GM23248 (cell line): ENCODE results near the gene SPPL2B. TPM values are rescaled to one million over a fixed set of nuclear protein-coding genes. Genes with fewer than 3 reads are reported as not detected.

Experiments used
- DNase-seq: peaks from one replicate; pipeline ENCODE4 v3.0.0-alpha.2; 2015
- H2AFZ ChIP-seq: fragments of 200-600 bp; sonication (generic); 2 replicates; pipeline ENCODE4 v1.6.1; 2016; ENCODE audit warnings: antibody characterized with exemption
- H3F3A ChIP-seq: fragments of 200-600 bp; sonication (generic); 2 replicates; pipeline ENCODE4 v1.6.1; 2016; ENCODE audit warnings: mild to moderate bottlenecking, antibody characterized with exemption, mixed run types; ENCODE audit not compliant: insufficient read depth
- H3K27ac ChIP-seq: fragments of 200-600 bp; sonication (generic); 2 replicates; pipeline ENCODE4 v1.5.1; 2016; ENCODE audit warnings: mild to moderate bottlenecking
- H3K27me3 ChIP-seq: fragments of 200-600 bp; sonication (generic); replicated peaks from 2 replicates; pipeline ENCODE4 v1.6.1; 2016; ENCODE audit warnings: mild to moderate bottlenecking; ENCODE audit not compliant: insufficient read depth
- H3K36me3 ChIP-seq: fragments of 200-600 bp; sonication (generic); 2 replicates; pipeline ENCODE4 v1.6.1; 2016; ENCODE audit warnings: low read depth, mild to moderate bottlenecking
- H3K4me1 ChIP-seq: fragments of 200-600 bp; sonication (generic); 2 replicates; pipeline ENCODE4 v1.6.1; 2016; ENCODE audit warnings: mild to moderate bottlenecking; ENCODE audit not compliant: insufficient read depth
- H3K4me2 ChIP-seq: fragments of 200-600 bp; sonication (generic); one replicate; pipeline ENCODE4 v1.6.1; 2016; ENCODE audit warnings: mild to moderate bottlenecking; ENCODE audit not compliant: unreplicated experiment
- H3K4me3 ChIP-seq: fragments of 200-600 bp; sonication (generic); 2 replicates; pipeline ENCODE4 v1.5.1; 2016; ENCODE audit warnings: mild to moderate bottlenecking
- H3K79me2 ChIP-seq: fragments of 200-600 bp; sonication (generic); 2 replicates; pipeline ENCODE4 v1.6.1; 2016; ENCODE audit warnings: mild to moderate bottlenecking; ENCODE audit not compliant: insufficient read depth
- H3K9ac ChIP-seq: fragments of 200-600 bp; sonication (generic); 2 replicates; pipeline ENCODE4 v1.6.1; 2016; ENCODE audit warnings: mild to moderate bottlenecking
- H3K9me2 ChIP-seq: fragments of 200-600 bp; sonication (generic); 2 replicates; pipeline ENCODE4 v1.6.1; 2016; ENCODE audit warnings: mixed run types, mild to moderate bottlenecking, moderate library complexity; ENCODE audit not compliant: insufficient read depth
- H3K9me3 ChIP-seq: fragments of 200-600 bp; sonication (generic); one replicate; pipeline ENCODE4 v1.6.1; 2017; ENCODE audit warnings: low read depth
- H4K20me1 ChIP-seq: fragments of 200-600 bp; sonication (generic); 2 replicates; pipeline ENCODE4 v1.6.0; 2016; ENCODE audit not compliant: insufficient read depth
- EZH2 ChIP-seq: fragments of 200-600 bp; sonication (generic); IDR thresholded peaks from 2 replicates; pipeline ENCODE4 v1.6.1; 2018; ENCODE audit warnings: antibody characterized with exemption, mild to moderate bottlenecking; ENCODE audit not compliant: insufficient read depth, poor library complexity, severe bottlenecking
- EZH2phosphoT487 ChIP-seq: fragments of 200-600 bp; sonication (generic); IDR thresholded peaks from 2 replicates; pipeline ENCODE4 v1.6.1; 2018; ENCODE audit warnings: antibody characterized with exemption, moderate library complexity, mild to moderate bottlenecking, low read depth; ENCODE audit not compliant: insufficient read depth
- WGBS, 2 experiments: methylation state at CpG; one replicate each; pipeline ENCODE4 v1.1.6; 2015 to 2017; ENCODE audit warnings: low lambda C conversion rate in 2 of 2, low coverage in 1 of 2; ENCODE audit errors: missing lambda C conversion rate in 2 of 2; 5-methylcytosine and 5-hydroxymethylcytosine counted together
- in situ Hi-C: fragments of 300-500 bp; cut with MboI; formaldehyde crosslinking; loops from 2 replicates; pipeline ENCODE4 v1.15.0; 2020
- polyA plus RNA-seq: library from polyadenylated mRNA; unstranded; fragments of >200 nt; fragmentation: Nextera tagmentation; extraction: Ambion mirVana; gene quantifications from 2 replicates; pipeline ENCODE4 v1.2.1, GENCODE V29; 2016
- total RNA-seq: library from RNA; depleted of rRNA; stranded (reverse); fragments of >200 nt; shearing (Covaris generic); gene quantifications from 2 replicates; pipeline ENCODE4 v1.2.3, GENCODE V29; 2014

SPPL2B gene
- total and polyA plus RNA-seq, 2 experiments from 2014 or later: 38.9 to 43.0 TPM

GRCh38 chr19:2341982-2342381, 13.5 kb downstream of the SPPL2B start:
- no peak overlapping the region for H3K9ac ChIP-seq
- no peak for DNase-seq
- H3K9me2 ChIP-seq: no peaks in the 10 kb centered on the region
- H3K4me2 ChIP-seq: no peak overlapping the region
- no peaks in the 10 kb centered on the region for H4K20me1 ChIP-seq
- no peak for TF ChIP-seq EZH2phosphoT487
- no peak for TF ChIP-seq EZH2
- in situ Hi-C loops: no loop called here
- H3K27me3 ChIP-seq: no peaks in the 10 kb centered on the region
- whole genome bisulfite sequencing, 2 experiments: 83 to 87% methylated on average over 13 to 15 of the region's 15 CpGs
- no peaks in the 10 kb centered on the region for H3F3A ChIP-seq
- H3K4me1 ChIP-seq: no peaks in the 10 kb centered on the region
- H2AFZ ChIP-seq: no peak overlapping the region
- no peak overlapping the region for H3K27ac ChIP-seq
- peaks cover 10% of the 10 kb centered on the region; the same call in 1 of the 2 replicates for H3K79me2 ChIP-seq
- no peaks in the 10 kb centered on the region for H3K36me3 ChIP-seq
- H3K4me3 ChIP-seq: no peak overlapping the region
- H3K9me3 ChIP-seq: no peaks in the 10 kb centered on the region

DNA sequence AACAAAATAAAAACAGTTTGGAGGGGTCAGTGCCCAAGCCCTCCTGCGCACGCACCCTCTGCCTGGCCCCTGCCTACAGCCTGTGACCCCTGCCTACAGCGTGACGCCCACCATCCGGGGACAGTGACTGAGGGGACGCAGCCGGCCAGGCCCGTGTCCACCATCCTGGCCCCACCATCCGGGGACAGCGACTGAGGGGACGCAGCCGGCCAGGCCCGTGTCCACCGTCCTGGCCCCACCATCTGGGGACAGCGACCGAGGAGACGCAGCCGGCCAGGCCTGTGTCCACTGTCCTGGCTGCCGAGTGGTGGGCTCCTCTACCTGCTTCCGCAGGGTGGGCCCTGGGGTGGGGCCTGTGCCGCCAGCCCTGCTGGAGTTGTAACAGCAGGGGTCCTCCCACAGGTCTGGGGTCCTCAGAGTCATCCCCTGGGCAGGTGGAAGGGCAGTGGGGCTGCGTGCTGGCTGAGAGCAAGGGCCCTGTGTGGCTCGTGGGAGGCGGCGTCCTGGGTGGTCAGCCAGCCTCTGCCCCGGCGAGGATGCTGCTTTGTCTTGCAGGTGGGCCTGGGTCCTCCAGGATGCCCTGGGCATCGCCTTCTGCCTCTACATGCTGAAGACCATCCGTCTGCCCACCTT, 14.3 kb downstream of the SPPL2B start:
- Histone ChIP-seq H3K36me3 (no peaks in the 10 kb centered on the region), H4K20me1 (no peaks in the 10 kb centered on the region), H3K9me2 (no peaks in the 10 kb centered on the region), H3F3A (no peaks in the 10 kb centered on the region), H2AFZ (no peak overlapping the region), H3K79me2 (peaks cover 2% of the 10 kb centered on the region; the same call in 1 of the 2 replicates), H3K9ac (no peak overlapping the region), H3K27me3 (no peaks in the 10 kb centered on the region), H3K4me3 (no peak overlapping the region), H3K4me1 (no peaks in the 10 kb centered on the region), H3K27ac (no peak overlapping the region), H3K4me2 (no peak overlapping the region), H3K9me3 (no peaks in the 10 kb centered on the region)
- WGBS, 2 experiments: 94 to 99% methylated on average over 14 to 29 of the region's 29 CpGs
- no peak for TF ChIP-seq EZH2phosphoT487
- TF ChIP-seq EZH2: no peak
- in situ Hi-C loops: no loop called here
- DNase-seq: no peak

DNA sequence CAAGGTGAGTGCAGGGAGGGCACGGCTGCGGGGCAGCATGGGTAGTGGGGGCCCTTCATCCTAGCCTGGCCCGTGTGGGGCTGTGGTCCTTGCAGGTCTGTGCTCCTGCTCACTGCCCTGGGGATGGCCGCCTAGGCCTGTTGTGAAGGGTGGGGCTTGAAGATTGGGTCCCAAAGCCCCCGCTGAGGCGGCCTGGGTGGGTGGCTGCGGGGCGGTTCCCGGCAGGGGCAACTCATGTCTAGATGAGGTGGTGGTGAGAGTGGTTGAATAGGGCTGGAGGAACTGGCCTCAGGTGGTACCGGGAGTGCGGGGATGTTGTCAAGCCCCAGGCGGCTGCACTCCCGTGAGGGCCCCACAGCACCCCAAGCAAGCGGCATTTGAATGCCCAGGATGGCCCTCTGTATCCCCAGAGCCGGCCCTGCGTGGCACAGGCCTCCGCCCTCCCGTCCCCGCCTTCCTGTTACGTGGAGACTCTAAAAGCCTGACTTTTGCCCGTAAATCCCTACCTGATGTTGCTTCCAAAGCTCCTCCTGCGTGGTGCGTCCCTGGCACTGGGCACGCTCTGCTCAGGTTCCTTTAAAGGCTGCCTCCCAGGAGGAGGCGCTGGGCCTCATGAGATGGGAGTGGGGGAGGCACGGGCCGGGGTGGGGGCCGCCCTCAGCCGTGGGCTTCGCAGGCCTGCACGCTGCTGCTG, 15.0 kb downstream of the SPPL2B start:
- TF ChIP-seq EZH2 (no peak), EZH2phosphoT487 (no peak)
- WGBS, 2 experiments: 96% methylated on average over 27 to 30 of the region's 31 CpGs
- no peaks in the 10 kb centered on the region for H3F3A ChIP-seq
- H3K9me3 ChIP-seq: no peaks in the 10 kb centered on the region
- no peaks in the 10 kb centered on the region for H3K9me2 ChIP-seq
- no peaks in the 10 kb centered on the region for H3K27me3 ChIP-seq
- H3K27ac ChIP-seq: no peak overlapping the region
- H3K79me2 ChIP-seq: no peaks in the 10 kb centered on the region
- no peak overlapping the region for H3K4me2 ChIP-seq
- H3K36me3 ChIP-seq: no peaks in the 10 kb centered on the region
- no peak overlapping the region for H3K9ac ChIP-seq
- in situ Hi-C loops: no loop called here
- no peak overlapping the region for H2AFZ ChIP-seq
- no peaks in the 10 kb centered on the region for H3K4me1 ChIP-seq
- no peak for DNase-seq
- H4K20me1 ChIP-seq: no peaks in the 10 kb centered on the region
- no peak overlapping the region for H3K4me3 ChIP-seq

GRCh38 chr19:2344381-2344870, 15.9 kb downstream of the SPPL2B start:
- in situ Hi-C loops: no loop called here
- Histone ChIP-seq H3K9me2 (no peaks in the 10 kb centered on the region), H3F3A (no peaks in the 10 kb centered on the region), H3K9me3 (no peaks in the 10 kb centered on the region), H3K79me2 (no peaks in the 10 kb centered on the region), H3K27me3 (no peaks in the 10 kb centered on the region), H3K27ac (no peak overlapping the region), H3K4me2 (no peak overlapping the region), H3K9ac (no peak overlapping the region), H3K36me3 (no peaks in the 10 kb centered on the region), H3K4me1 (no peaks in the 10 kb centered on the region), H2AFZ (no peak overlapping the region), H4K20me1 (no peaks in the 10 kb centered on the region), H3K4me3 (no peak overlapping the region)
- no peak for DNase-seq
- TF ChIP-seq EZH2 (no peak), EZH2phosphoT487 (no peak)
- 91 to 94% methylated on average over 23 to 24 of the region's 24 CpGs for WGBS, 2 experiments
